CD4-positive, alpha-beta T cell (primary cell): ENCODE measurements around the gene SNED1. TPM values are rescaled to one million over a fixed set of nuclear protein-coding genes. Genes with fewer than 3 reads are reported as not detected.
A peak's percentile ranks its signal among the peaks of the same experiment; 100 is the strongest.

Experiments used
- ATAC-seq: fragments of 200-7000 bp; cut with Tn5 transposase; one replicate; pipeline ENCODE4 v1.10.0; 2022; ENCODE audit warnings: mild to moderate bottlenecking; ENCODE audit not compliant: poor library complexity
- CTCF ChIA-PET: fragments of 350-600 bp; sonication (Branson Sonifier 250); formaldehyde crosslinking; loops from one replicate; lab custom pipeline; 2021; ENCODE audit warnings: antibody characterized with exemption, inconsistent platforms; lab: Charles Lee
- POLR2A ChIA-PET: fragments of 350-600 bp; sonication (Branson Sonifier 250); formaldehyde crosslinking; loops from one replicate; lab custom pipeline; 2021; ENCODE audit warnings: antibody characterized with exemption, inconsistent platforms; lab: Charles Lee
- DNase-seq, 14 experiments: peaks; one replicate each; pipeline ENCODE4 v3.0.0-alpha.2; 2013 to 2020; ENCODE audit warnings: mixed read lengths in 2 of 14
- H3K27ac ChIP-seq, 2 donors: one replicate each; pipeline versions ENCODE4 v1.5.1 to v1.7.0; 2013; ENCODE audit warnings: low read length in 2 of 2, low read depth in 1 of 2, mild to moderate bottlenecking in 1 of 2
- H3K27me3 ChIP-seq, 2 experiments: 1 replicate in 1 of 2; 2 replicates in 1 of 2; pipeline versions ENCODE4 v1.6.1 to v1.7.0; 2013; ENCODE audit warnings: low read length in 2 of 2, control low read depth in 1 of 2, mild to moderate bottlenecking in 1 of 2, moderate library complexity in 1 of 2; ENCODE audit not compliant: insufficient read depth in 2 of 2, control insufficient read depth in 1 of 2
- H3K36me3 ChIP-seq: one replicate; pipeline ENCODE4 v1.6.1; 2013; ENCODE audit warnings: low read length, control low read depth; ENCODE audit not compliant: insufficient read depth
- H3K4me1 ChIP-seq: one replicate; pipeline ENCODE4 v1.6.1; 2013; ENCODE audit warnings: low read length, control low read depth; ENCODE audit not compliant: insufficient read depth
- H3K4me3 ChIP-seq: one replicate; pipeline ENCODE4 v1.5.1; 2013; ENCODE audit warnings: mild to moderate bottlenecking, low read length, moderate library complexity
- H3K9me3 ChIP-seq, 2 experiments: 1 replicate in 1 of 2; 2 replicates in 1 of 2; pipeline versions ENCODE4 v1.6.1 to v1.7.0; 2013; ENCODE audit warnings: low read length in 2 of 2, mild to moderate bottlenecking in 2 of 2, control low read depth in 1 of 2, moderate library complexity in 1 of 2; ENCODE audit not compliant: control insufficient read depth in 1 of 2, insufficient read depth in 1 of 2
- H3K27ac Mint-ChIP-seq: one replicate; pipeline ENCODE4 v1.8.0; 2020; ENCODE audit warnings: mixed read lengths
- H3K27me3 Mint-ChIP-seq: one replicate; pipeline ENCODE4 v1.8.0; 2021; ENCODE audit warnings: mixed read lengths
- H3K36me3 Mint-ChIP-seq: one replicate; pipeline ENCODE4 v1.8.0; 2021; ENCODE audit warnings: low read depth, mixed read lengths
- H3K4me1 Mint-ChIP-seq: one replicate; pipeline ENCODE4 v1.8.0; 2021; ENCODE audit warnings: low read depth, mixed read lengths
- H3K4me3 Mint-ChIP-seq: one replicate; pipeline ENCODE4 v1.8.0; 2020; ENCODE audit warnings: mild to moderate bottlenecking, mixed read lengths
- H3K9me3 Mint-ChIP-seq: one replicate; pipeline ENCODE4 v1.8.0; 2020; ENCODE audit warnings: mixed read lengths
- intact Hi-C, 2 experiments: fragments of 100-400 bp; cut with DNase I in 1 of 2; cut with micrococcal nuclease in 1 of 2; formaldehyde crosslinking; loops; one replicate each; pipeline versions ENCODE4 v1.15.1 to v1.9.0; 2023 to 2025; cut with DNase I, micrococcal nuclease
- total RNA-seq, 174 experiments: library from RNA in 2 of 174; stranded (reverse) in 2 of 174; gene quantifications; one replicate each; pipeline ENCODE4 v1.2.3 and lab custom pipeline; 2021 to 2026
- TF ChIP-seq, protein P1 (sequence below): fragments of 200-600 bp; IDR thresholded peaks from one replicate; pipeline ENCODE4 v1.8.0; 2022; ENCODE audit warnings: antibody characterized with exemption, mild to moderate bottlenecking

Gene SNED1
- total RNA-seq, 2 experiments from 2014 or later = 42.0 to 42.7 TPM

DNA sequence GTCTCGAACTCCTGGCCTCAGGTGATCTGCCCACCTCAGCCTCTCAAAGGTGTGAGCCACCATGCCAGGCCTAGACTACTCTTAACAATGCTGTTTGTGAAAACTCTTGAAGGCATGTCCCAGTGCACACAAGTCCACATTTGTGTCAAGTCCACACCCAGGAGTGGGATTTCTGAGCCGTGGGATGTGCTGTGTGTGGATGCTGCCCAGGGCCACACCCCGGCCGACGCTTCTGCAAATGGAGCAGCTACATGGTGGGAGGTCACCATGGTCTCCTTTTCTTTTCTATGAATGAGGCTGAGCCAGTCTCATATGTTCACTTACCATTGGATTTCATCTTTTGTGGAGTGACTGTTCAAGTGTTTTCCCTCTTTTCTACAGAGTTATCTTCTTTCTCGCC, 15.8 kb downstream of the SNED1 start:
- intact Hi-C loops = loop anchor here in 1 of 2 experiments (10.0 kb wide), 2 partner anchors 61 to 141 kb away; partner anchors contain the start of gene PPP1R7
- Histone ChIP-seq H3K4me1 (peaks cover 31% of the 10 kb centered on the region), H3K36me3 (no peaks in the 10 kb centered on the region), H3K4me3 (no peak overlapping the region), H3K27ac (no peak overlapping the region), H3K27me3 (no peaks in the 10 kb centered on the region), H3K9me3 (peaks cover 0 to 7% of the 10 kb centered on the region in 2 experiments)
- ChIA-PET POLR2A (no interaction called here), CTCF (no interaction called here)
- DNase-seq (peak in 1 of 14 experiments; percentile 20), ATAC-seq (no peak)
- H3K27ac Mint-ChIP-seq = peak overlapping the region; percentile 3
- H3K27me3 Mint-ChIP-seq = no peaks in the 10 kb centered on the region
- TF ChIP-seq, protein P1, sequence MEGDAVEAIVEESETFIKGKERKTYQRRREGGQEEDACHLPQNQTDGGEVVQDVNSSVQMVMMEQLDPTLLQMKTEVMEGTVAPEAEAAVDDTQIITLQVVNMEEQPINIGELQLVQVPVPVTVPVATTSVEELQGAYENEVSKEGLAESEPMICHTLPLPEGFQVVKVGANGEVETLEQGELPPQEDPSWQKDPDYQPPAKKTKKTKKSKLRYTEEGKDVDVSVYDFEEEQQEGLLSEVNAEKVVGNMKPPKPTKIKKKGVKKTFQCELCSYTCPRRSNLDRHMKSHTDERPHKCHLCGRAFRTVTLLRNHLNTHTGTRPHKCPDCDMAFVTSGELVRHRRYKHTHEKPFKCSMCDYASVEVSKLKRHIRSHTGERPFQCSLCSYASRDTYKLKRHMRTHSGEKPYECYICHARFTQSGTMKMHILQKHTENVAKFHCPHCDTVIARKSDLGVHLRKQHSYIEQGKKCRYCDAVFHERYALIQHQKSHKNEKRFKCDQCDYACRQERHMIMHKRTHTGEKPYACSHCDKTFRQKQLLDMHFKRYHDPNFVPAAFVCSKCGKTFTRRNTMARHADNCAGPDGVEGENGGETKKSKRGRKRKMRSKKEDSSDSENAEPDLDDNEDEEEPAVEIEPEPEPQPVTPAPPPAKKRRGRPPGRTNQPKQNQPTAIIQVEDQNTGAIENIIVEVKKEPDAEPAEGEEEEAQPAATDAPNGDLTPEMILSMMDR = no peak
- H3K9me3 Mint-ChIP-seq = no peaks in the 10 kb centered on the region
- H3K4me3 Mint-ChIP-seq = no peak overlapping the region
- H3K36me3 Mint-ChIP-seq = no peaks in the 10 kb centered on the region
- peaks cover 27% of the 10 kb centered on the region for H3K4me1 Mint-ChIP-seq

DNA sequence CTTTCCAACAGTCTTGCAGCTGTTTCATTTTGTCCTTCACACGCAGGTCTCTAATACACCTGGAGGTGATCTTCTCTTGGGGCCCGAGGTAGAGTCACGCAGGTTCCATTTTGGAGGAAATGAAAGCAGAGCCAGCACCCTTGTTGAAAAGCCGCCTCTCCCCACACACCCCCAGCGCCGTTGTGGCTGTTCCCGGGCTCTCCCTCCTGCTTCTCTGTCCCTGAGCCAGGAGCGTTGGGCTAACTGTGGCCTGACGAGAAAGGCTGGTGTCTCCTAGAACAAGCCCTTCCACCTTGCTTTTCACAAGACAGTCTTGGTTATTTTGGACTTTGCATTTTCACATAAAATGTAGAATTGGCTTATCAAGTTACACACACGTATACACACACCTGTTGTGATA, 16.3 kb downstream of the SNED1 start:
- peaks cover 25% of the 10 kb centered on the region for H3K4me1 ChIP-seq
- no peak overlapping the region for H3K4me3 ChIP-seq
- ChIA-PET POLR2A (no interaction called here), CTCF (no interaction called here)
- intact Hi-C loops = loop anchor here in 1 of 2 experiments (10.0 kb wide), 2 partner anchors 60 to 140 kb away; partner anchors contain the start of gene PPP1R7
- no peaks in the 10 kb centered on the region for H3K27me3 ChIP-seq
- H3K36me3 ChIP-seq = no peaks in the 10 kb centered on the region
- DNase-seq (no peak), ATAC-seq (no peak)
- Mint-ChIP-seq H3K36me3 (no peaks in the 10 kb centered on the region), H3K9me3 (no peaks in the 10 kb centered on the region), H3K4me1 (peaks cover 21% of the 10 kb centered on the region), H3K4me3 (no peak overlapping the region), H3K27ac (peak overlapping the region; percentile 3), H3K27me3 (no peaks in the 10 kb centered on the region)
- H3K9me3 ChIP-seq = peaks cover 0 to 7% of the 10 kb centered on the region in 2 experiments
- TF ChIP-seq, protein P1 = no peak
- H3K27ac ChIP-seq = no peak overlapping the region

DNA sequence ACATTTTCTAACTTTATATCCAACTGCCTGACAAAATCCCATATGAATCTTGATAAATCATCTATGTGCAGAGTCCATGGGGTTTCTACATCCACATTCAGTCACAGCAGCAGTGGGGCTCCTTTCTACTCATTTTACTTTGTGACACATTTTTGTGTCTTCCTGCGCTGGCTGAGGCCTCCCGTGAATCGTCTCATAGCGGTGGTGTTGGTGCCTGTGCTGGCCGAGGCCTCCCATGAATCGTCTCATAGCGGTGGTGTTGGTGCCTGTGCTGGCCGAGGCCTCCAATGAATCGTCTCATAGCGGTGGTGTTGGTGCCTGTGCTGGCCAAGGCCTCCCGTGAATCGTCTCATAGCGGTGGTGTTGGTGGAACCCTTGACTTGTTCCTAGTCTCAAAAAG, 17.0 kb downstream of the SNED1 start:
- Mint-ChIP-seq H3K4me3 (no peak overlapping the region), H3K27ac (no peak overlapping the region), H3K36me3 (no peaks in the 10 kb centered on the region), H3K27me3 (no peaks in the 10 kb centered on the region), H3K4me1 (peaks cover 15% of the 10 kb centered on the region), H3K9me3 (no peaks in the 10 kb centered on the region)
- H3K4me1 ChIP-seq = peaks cover 18% of the 10 kb centered on the region
- ATAC-seq = no peak
- TF ChIP-seq, protein P1 = no peak
- DNase-seq = peak in 1 of 14 experiments; percentile 8
- no peak overlapping the region for H3K27ac ChIP-seq
- ChIA-PET POLR2A (no interaction called here), CTCF (no interaction called here)
- intact Hi-C loops = loop anchor here in 1 of 2 experiments (10.0 kb wide), 2 partner anchors 59 to 139 kb away; partner anchors contain the start of gene PPP1R7
- H3K4me3 ChIP-seq = no peak overlapping the region
- H3K27me3 ChIP-seq = no peaks in the 10 kb centered on the region
- H3K9me3 ChIP-seq = peaks cover 0 to 11% of the 10 kb centered on the region in 2 experiments
- no peaks in the 10 kb centered on the region for H3K36me3 ChIP-seq
